Sigmoid colon (tissue), 4 donors: ENCODE data around the gene SUGCT.

Experiments used
- CTCF ChIP-seq, 4 experiments: fragments of 450-650 bp in 3 of 4; fragments of 200-600 bp in 1 of 4; IDR thresholded peaks; one replicate each; pipeline ENCODE4 v1.5.1; 2016 to 2019; ENCODE audit warnings: antibody characterized with exemption in 4 of 4, mild to moderate bottlenecking in 3 of 4, moderate library complexity in 2 of 4
- EP300 ChIP-seq, 4 donors: sonication (generic); formaldehyde crosslinking; IDR thresholded peaks; one replicate each; pipeline ENCODE4 v1.6.1; 2017; ENCODE audit warnings: antibody characterized with exemption in 4 of 4
- POLR2A ChIP-seq, 2 donors: fragments of 450-650 bp; IDR thresholded peaks; one replicate each; pipeline ENCODE4 v1.6.1; 2016; ENCODE audit warnings: antibody characterized with exemption in 2 of 2, mild to moderate bottlenecking in 2 of 2, moderate library complexity in 2 of 2
- POLR2AphosphoS5 ChIP-seq, 4 donors: sonication (generic); formaldehyde crosslinking; IDR thresholded peaks; one replicate each; pipeline ENCODE4 v1.6.1; 2017; ENCODE audit warnings: antibody characterized with exemption in 4 of 4

- no peak for TF ChIP-seq CTCF (IDR thresholded peaks at IDR 0.05)
- no peak for TF ChIP-seq POLR2A (IDR thresholded peaks at IDR 0.05)
- no peak for TF ChIP-seq POLR2AphosphoS5 (IDR thresholded peaks at IDR 0.05)
- no peak for TF ChIP-seq EP300 (IDR thresholded peaks at IDR 0.05)
Observed at GRCh38 chr7:40234666-40235065, 99.9 kb downstream of the SUGCT start.
